ENCODE measurements around the gene KIF18A. TPM values are rescaled to one million over a fixed set of nuclear protein-coding genes. Genes with fewer than 3 reads are reported as not detected.
"Not testable (repeated sequence)": the region's sequence is repeated elsewhere in the genome, so short reads cannot be mapped to it uniquely, and the experiment has no call there.

KIF18A gene
- total and polyA plus RNA-seq, 2 experiments from 2014 or later = 4.9 to 16.1 TPM

DNA sequence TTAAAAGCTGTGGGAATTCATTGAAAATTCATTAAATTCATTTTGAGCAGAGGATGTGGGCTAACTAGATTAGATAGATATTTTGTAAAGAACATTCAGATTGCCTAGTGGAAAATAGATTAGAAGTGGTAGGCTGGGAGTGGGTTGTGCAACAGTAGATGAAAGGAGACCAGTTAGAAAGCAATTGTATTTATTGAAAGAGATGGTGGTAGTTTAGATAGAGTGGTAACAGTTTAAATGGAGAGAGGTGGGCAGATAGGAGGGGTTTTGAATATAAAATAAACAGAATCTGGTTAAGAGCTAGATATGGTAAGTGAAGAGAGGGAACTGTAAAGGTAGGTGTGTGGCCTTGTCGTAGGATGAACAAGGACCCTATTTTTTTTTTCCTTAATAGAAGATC lies 34.8 kb upstream of the KIF18A start:
- no peaks in the 10 kb centered on the region for H3K9me3 ChIP-seq (ENCODE audit: low read depth)
- H3K36me3 ChIP-seq = peaks cover 3% of the 10 kb centered on the region
- no peak overlapping the region for H3K4me3 ChIP-seq
- H3K27me3 ChIP-seq = no peaks in the 10 kb centered on the region
- no peak overlapping the region for H3K27ac ChIP-seq
- peak in 1 of 2 donors; percentile 39 for DNase-seq (ENCODE audit: low read depth in 1 of 2, low spot score in 1 of 2)
- no peaks in the 10 kb centered on the region for H3K4me1 ChIP-seq (ENCODE audit: low read depth)
- no peak for TF ChIP-seq CTCF (IDR thresholded peaks at IDR 0.05; ENCODE audit: low read depth, low read length)

GRCh38 chr11:28140689-28141455 lies 32.9 kb upstream of the KIF18A start:
- no peak for DNase-seq (ENCODE audit: low read depth in 1 of 2, low spot score in 1 of 2)

GRCh38 chr11:28139841-28140415 lies 32.0 kb upstream of the KIF18A start:
- Histone ChIP-seq H3K27ac (no peak overlapping the region), H3K4me3 (no peak overlapping the region), H3K36me3 (peaks cover 3% of the 10 kb centered on the region), H3K27me3 (no peaks in the 10 kb centered on the region), H3K4me1 (ENCODE audit: low read depth) (no peaks in the 10 kb centered on the region), H3K9me3 (ENCODE audit: low read depth) (no peaks in the 10 kb centered on the region)
- no peak for TF ChIP-seq CTCF (IDR thresholded peaks at IDR 0.05; ENCODE audit: low read depth, low read length)
- no peak for DNase-seq (ENCODE audit: low read depth in 1 of 2, low spot score in 1 of 2)

More at GRCh38 chr11:28140689-28141455, 32.9 kb upstream of the KIF18A start:
- no peaks in the 10 kb centered on the region for H3K27me3 ChIP-seq
- no peak for TF ChIP-seq CTCF (IDR thresholded peaks at IDR 0.05; ENCODE audit: low read depth, low read length)
- no peak overlapping the region for H3K27ac ChIP-seq
- no peaks in the 10 kb centered on the region for H3K9me3 ChIP-seq (ENCODE audit: low read depth)
- H3K4me3 ChIP-seq = no peak overlapping the region
- no peaks in the 10 kb centered on the region for H3K4me1 ChIP-seq (ENCODE audit: low read depth)
- peaks cover 3% of the 10 kb centered on the region for H3K36me3 ChIP-seq

- DNase-seq (ENCODE audit: low read depth in 1 of 2, low spot score in 1 of 2) = no peak
- Histone ChIP-seq H3K36me3 (no peaks in the 10 kb centered on the region), H3K9me3 (ENCODE audit: low read depth) (no peaks in the 10 kb centered on the region), H3K27ac (no peak overlapping the region), H3K27me3 (no peaks in the 10 kb centered on the region), H3K4me1 (ENCODE audit: low read depth) (no peaks in the 10 kb centered on the region), H3K4me3 (no peak overlapping the region)
- TF ChIP-seq CTCF (IDR thresholded peaks at IDR 0.05; ENCODE audit: low read depth, low read length) = no peak
Measured at GRCh38 chr11:28137832-28138231, 29.9 kb upstream of the KIF18A start.

GRCh38 chr11:28137366-28137765 lies 29.4 kb upstream of the KIF18A start:
- Histone ChIP-seq H3K36me3 (no peaks in the 10 kb centered on the region), H3K4me3 (no peak overlapping the region), H3K4me1 (ENCODE audit: low read depth) (no peaks in the 10 kb centered on the region), H3K27ac (no peak overlapping the region), H3K9me3 (ENCODE audit: low read depth) (no peaks in the 10 kb centered on the region), H3K27me3 (no peaks in the 10 kb centered on the region)
- DNase-seq (ENCODE audit: low read depth in 1 of 2, low spot score in 1 of 2) = no peak
- TF ChIP-seq CTCF (IDR thresholded peaks at IDR 0.05; ENCODE audit: low read depth, low read length) = no peak

- H3K4me3 ChIP-seq; H3K27ac ChIP-seq; H3K36me3 ChIP-seq; H3K4me1 ChIP-seq (ENCODE audit: low read depth); H3K9me3 ChIP-seq (ENCODE audit: low read depth); H3K27me3 ChIP-seq; DNase-seq (ENCODE audit: low read depth in 1 of 2, low spot score in 1 of 2): not testable (repeated sequence)
Measured at GRCh38 chr11:28136157-28136556, 28.2 kb upstream of the KIF18A start.

Measured in cardiac muscle cell (in vitro differentiated cells and primary cell).